SK-N-MC (cell line): ENCODE data around the gene DMWD.

Experiments
- EZH2 ChIP-seq: fragments of 200-600 bp; sonication (generic); IDR thresholded peaks from one replicate; pipeline ENCODE4 v1.6.1; 2017; ENCODE audit warnings: antibody characterized with exemption
- FOXP2 ChIP-seq: optimal IDR thresholded peaks from 2 replicates; pipeline ENCODE3; 2011; ENCODE audit warnings: mild to moderate bottlenecking, moderate library complexity; ENCODE audit not compliant: insufficient read depth; ENCODE audit errors: extremely low read length, control extremely low read depth
- POLR2AphosphoS5 ChIP-seq: IDR thresholded peaks from 2 replicates; pipeline ENCODE4 v1.6.1; 2012; ENCODE audit warnings: mild to moderate bottlenecking, low read depth, low read length, borderline replicate concordance

DNA sequence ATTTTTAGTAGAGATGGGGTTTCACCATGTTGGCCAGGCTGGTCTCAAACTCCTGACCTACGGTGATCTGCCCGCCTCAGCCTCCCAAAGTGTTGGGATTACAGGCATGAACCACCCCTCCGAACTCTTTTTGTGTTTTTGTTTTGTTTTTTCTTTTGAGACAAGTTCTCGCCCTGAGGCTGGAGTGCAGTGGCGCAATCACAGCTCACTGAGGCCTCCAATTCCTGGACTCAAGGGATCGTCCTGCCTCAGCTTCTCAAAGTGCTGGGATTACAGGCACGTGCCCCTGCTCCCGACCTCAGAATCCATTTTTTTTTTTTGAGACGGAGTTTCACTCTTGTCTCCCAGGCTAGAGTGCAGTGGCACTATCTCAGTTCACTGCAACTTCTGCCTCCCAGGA, 35.0 kb downstream of the DMWD start:
- TF ChIP-seq EZH2 (no peak), POLR2AphosphoS5 (no peak), FOXP2 (no peak)
